ENCODE results near the gene CBX1.

- no peak for TF ChIP-seq EZH2 (IDR thresholded peaks at IDR 0.05; ENCODE audit: low read depth, unreplicated experiment)
- no peak for TF ChIP-seq POLR2AphosphoS5 (IDR thresholded peaks at IDR 0.05; ENCODE audit: low read depth)
- no peak for TF ChIP-seq JUNB (IDR thresholded peaks at IDR 0.05; ENCODE audit: unreplicated experiment)
- TF ChIP-seq, protein P1, sequence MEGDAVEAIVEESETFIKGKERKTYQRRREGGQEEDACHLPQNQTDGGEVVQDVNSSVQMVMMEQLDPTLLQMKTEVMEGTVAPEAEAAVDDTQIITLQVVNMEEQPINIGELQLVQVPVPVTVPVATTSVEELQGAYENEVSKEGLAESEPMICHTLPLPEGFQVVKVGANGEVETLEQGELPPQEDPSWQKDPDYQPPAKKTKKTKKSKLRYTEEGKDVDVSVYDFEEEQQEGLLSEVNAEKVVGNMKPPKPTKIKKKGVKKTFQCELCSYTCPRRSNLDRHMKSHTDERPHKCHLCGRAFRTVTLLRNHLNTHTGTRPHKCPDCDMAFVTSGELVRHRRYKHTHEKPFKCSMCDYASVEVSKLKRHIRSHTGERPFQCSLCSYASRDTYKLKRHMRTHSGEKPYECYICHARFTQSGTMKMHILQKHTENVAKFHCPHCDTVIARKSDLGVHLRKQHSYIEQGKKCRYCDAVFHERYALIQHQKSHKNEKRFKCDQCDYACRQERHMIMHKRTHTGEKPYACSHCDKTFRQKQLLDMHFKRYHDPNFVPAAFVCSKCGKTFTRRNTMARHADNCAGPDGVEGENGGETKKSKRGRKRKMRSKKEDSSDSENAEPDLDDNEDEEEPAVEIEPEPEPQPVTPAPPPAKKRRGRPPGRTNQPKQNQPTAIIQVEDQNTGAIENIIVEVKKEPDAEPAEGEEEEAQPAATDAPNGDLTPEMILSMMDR (conservative IDR thresholded peaks at IDR 0.05; ENCODE audit: low read depth in 2 of 2), result no peak
- no peak for TF ChIP-seq STAT1 (IDR thresholded peaks at IDR 0.05; ENCODE audit: unreplicated experiment)
- no peak for TF ChIP-seq EZH2phosphoT487 (IDR thresholded peaks at IDR 0.05; ENCODE audit: unreplicated experiment)
- no peak for TF ChIP-seq ZNF462 (CRISPR knock-in tag; IDR thresholded peaks at IDR 0.05)
- no peak for TF ChIP-seq CREB1 (CRISPR knock-in tag; IDR thresholded peaks at IDR 0.05; ENCODE audit: low read depth)
- TF ChIP-seq REST (IDR thresholded peaks at IDR 0.05; ENCODE audit: unreplicated experiment), result no peak
- no peak for TF ChIP-seq NANOG (IDR thresholded peaks at IDR 0.05; ENCODE audit: borderline replicate concordance)
These were observed 1.8 kb upstream of the CBX1 start for GRCh38 chr17:48102798-48103715.

Data from GM23338 (cell line).